ENCODE measurements around the gene TTLL7. TPM values are rescaled to one million over a fixed set of nuclear protein-coding genes. Genes with fewer than 3 reads are reported as not detected.

Gene TTLL7
- total RNA-seq, 4 donors from 2014 or later = 5.8 to 7.7 (median 7.2) TPM

- no peak for TF ChIP-seq CTCF (IDR thresholded peaks at IDR 0.05; ENCODE audit: low read depth)
Measured at GRCh38 chr1:83828456-83828855, 170.5 kb downstream of the TTLL7 start.

- TF ChIP-seq CTCF (IDR thresholded peaks at IDR 0.05; ENCODE audit: low read depth) = no peak
Measured at GRCh38 chr1:83827741-83828140, 171.2 kb downstream of the TTLL7 start.

GRCh38 chr1:83822208-83822607 lies 176.7 kb downstream of the TTLL7 start:
- TF ChIP-seq CTCF (IDR thresholded peaks at IDR 0.05; ENCODE audit: low read depth) = no peak

- no peak for TF ChIP-seq CTCF (IDR thresholded peaks at IDR 0.05; ENCODE audit: low read depth)
Measured at GRCh38 chr1:83819436-83819835, 179.5 kb downstream of the TTLL7 start.

GRCh38 chr1:83818916-83819315 lies 180.0 kb downstream of the TTLL7 start:
- no peak for TF ChIP-seq CTCF (IDR thresholded peaks at IDR 0.05; ENCODE audit: low read depth)

GRCh38 chr1:83816836-83817235 lies 182.1 kb downstream of the TTLL7 start:
- no peak for TF ChIP-seq CTCF (IDR thresholded peaks at IDR 0.05; ENCODE audit: low read depth)

- no peak for TF ChIP-seq CTCF (IDR thresholded peaks at IDR 0.05; ENCODE audit: low read depth)
Measured at GRCh38 chr1:83815330-83815729, 183.6 kb downstream of the TTLL7 start.

Other genes starting within 250 kb of the TTLL7 start
- gene PRKACB, start 145.1 kb upstream of the TTLL7 start, total RNA-seq = 10 to 100 TPM; 14.5 to 51.0 (median 34.5) TPM